ENCODE measurements around the gene ZBTB18. TPM values are rescaled to one million over a fixed set of nuclear protein-coding genes. Genes with fewer than 3 reads are reported as not detected.
A peak's percentile ranks its signal among the peaks of the same experiment; 100 is the strongest.

The ZBTB18 gene
- total and polyA plus RNA-seq, 8 donors = 13.8 to 23.5 (median 14.9) TPM

DNA sequence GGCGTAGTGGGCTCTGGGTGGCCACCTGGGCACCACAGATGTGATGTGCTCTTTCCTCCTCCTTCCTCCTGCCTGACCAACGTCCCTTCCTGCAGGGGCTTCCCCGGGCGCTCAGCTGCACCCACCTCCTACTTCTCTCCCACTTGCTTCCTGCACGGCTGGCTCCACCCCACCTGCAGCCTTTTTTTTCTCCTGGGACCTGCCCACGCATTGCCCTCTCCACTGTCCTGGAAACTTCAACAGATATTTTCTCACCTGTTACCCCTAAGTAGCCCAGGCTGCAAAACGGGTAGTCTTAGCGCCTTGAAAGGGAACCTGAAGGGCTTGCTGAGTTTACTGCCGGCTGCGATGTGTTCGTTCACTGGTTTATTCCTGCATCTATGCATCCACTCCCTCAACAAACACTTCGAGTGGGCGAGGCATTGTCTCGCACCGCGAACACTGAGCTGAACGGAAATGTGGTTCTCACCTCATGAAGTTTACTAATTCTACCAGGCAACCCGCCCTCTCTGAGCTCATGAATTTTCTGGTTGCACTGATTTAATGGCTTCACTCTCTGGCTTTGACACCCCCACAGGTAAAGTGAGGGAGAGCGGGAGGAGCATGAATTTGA is 23.6 kb downstream of the ZBTB18 start:
- no peaks in the 10 kb centered on the region for H3K4me1 ChIP-seq
- ATAC-seq = peak; percentile 66
- H3K36me3 ChIP-seq = no peaks in the 10 kb centered on the region
- no peak for TF ChIP-seq CTCF (IDR thresholded peaks at IDR 0.05)
- H3K9me3 ChIP-seq = no peaks in the 10 kb centered on the region
- DNase-seq = no peak
- H3K4me3 ChIP-seq = no peak overlapping the region
- peaks cover 0 to 32% of the 10 kb centered on the region in 2 donors for H3K27me3 ChIP-seq
- no peak overlapping the region for H3K27ac ChIP-seq
- intact Hi-C loops (cut with DNase I) = no loop called here

DNA sequence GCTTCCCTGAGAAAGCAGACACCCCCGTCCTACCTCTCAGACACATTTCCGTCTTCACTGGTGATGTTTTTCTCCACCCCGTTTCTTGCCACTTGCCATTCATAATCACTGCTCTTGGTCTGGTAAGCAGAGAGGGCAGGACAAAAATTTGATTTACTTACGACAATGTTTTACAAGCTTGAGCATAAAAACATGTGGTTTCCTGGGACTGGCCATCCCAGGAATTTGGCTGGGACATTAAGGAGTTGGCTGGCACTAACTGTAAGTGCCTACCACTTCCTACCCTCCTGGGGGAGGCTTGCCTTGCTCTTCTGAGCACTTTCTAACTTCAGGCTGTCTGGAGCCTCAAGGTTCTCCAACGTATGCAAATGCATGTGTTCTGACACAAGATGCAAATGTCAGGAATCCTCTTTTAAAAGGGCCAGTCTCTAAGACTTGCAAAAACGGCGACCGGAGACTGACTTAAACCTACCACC is 24.2 kb downstream of the ZBTB18 start:
- TF ChIP-seq CTCF (IDR thresholded peaks at IDR 0.05) = no peak

GRCh38 chr1:244076740-244077139 is 25.7 kb downstream of the ZBTB18 start:
- Histone ChIP-seq H3K4me3 (no peak overlapping the region), H3K27me3 (peaks cover 0 to 36% of the 10 kb centered on the region in 2 donors), H3K27ac (no peak overlapping the region), H3K36me3 (no peaks in the 10 kb centered on the region), H3K9me3 (no peaks in the 10 kb centered on the region), H3K4me1 (no peaks in the 10 kb centered on the region)
- no peak for TF ChIP-seq CTCF (IDR thresholded peaks at IDR 0.05)
- no peak for ATAC-seq
- no peak for DNase-seq
- intact Hi-C loops (cut with DNase I) = no loop called here

More for the DNA sequence above, 24.2 kb downstream of the ZBTB18 start:
- no peak overlapping the region for H3K4me3 ChIP-seq
- no peaks in the 10 kb centered on the region for H3K36me3 ChIP-seq
- H3K4me1 ChIP-seq = no peaks in the 10 kb centered on the region
- DNase-seq = no peak
- no peak overlapping the region for H3K27ac ChIP-seq
- H3K27me3 ChIP-seq = peaks cover 0 to 36% of the 10 kb centered on the region in 2 donors
- no peaks in the 10 kb centered on the region for H3K9me3 ChIP-seq
- intact Hi-C loops (cut with DNase I) = no loop called here
- peak; percentile 70 for ATAC-seq

DNA sequence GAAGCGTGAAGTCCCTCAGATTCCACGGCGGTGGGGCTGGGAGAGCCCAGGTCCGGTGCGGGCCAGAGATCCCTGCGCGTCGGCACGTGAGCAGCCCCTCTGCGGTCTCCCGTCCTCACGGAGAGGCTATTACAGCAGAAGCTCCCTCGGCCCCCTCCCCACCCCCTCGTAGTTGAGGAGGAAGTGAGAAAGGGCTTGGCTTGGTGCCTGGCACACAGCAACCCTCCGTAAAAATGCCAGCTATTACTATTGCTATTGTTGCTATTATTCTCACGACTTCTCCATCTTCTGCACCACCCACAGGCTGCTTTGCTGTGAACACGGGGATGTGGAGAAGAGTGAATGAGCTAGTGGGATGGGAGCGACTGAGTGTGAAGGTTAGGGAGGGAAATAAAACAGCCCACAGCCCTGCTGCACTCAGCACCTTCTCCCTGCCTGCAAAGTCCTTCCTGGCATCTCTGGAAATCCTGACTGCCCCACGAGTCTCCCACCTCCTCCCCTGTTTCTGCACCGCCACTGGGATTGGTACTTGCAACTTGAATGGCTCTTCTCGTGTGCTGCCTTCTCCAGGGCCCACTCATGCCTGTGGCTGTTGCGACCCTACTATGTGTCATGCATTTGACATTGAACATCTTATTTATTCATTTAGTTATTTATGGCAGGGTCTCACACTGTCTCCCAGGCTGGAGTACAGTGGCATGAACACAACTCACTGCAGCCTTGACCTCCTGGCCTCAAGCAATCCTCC is 26.6 kb downstream of the ZBTB18 start:
- Histone ChIP-seq H3K36me3 (no peaks in the 10 kb centered on the region), H3K4me1 (no peaks in the 10 kb centered on the region), H3K4me3 (no peak overlapping the region), H3K27me3 (peaks cover 0 to 43% of the 10 kb centered on the region in 2 donors), H3K27ac (no peak overlapping the region), H3K9me3 (no peaks in the 10 kb centered on the region)
- intact Hi-C loops (cut with DNase I) = no loop called here
- DNase-seq (no peak), ATAC-seq (no peak)
- TF ChIP-seq CTCF (IDR thresholded peaks at IDR 0.05) = no peak

DNA sequence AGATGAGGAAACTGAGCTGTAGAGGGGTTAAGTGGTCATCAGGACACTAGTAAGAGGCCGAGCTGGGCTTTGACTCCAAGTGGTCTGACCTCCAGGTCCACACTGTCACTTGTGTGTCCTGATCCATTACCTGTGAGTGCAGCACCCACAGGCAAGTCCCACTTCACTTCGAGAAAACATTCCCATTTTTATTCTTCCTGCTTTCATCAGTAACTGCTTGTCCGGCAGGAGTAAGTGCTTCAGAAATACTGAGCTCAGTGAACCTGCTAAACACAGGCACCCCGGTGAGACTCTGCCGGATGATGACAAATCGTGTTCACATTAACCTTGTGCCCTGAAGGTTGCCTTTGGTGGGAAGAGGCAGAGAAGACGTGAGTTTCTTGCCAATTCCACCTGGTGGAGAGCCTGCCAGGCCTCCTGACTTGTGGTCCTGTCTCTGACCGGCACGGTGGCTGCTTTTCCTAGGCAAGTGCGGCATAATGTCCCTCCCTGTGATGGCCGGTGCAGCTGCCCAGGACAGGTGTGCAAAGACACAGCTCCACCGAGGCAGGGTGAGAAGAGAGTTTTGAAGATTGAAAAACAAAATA is 29.4 kb downstream of the ZBTB18 start:
- Histone ChIP-seq H3K4me3 (no peak overlapping the region), H3K27ac (no peak overlapping the region), H3K4me1 (no peaks in the 10 kb centered on the region), H3K36me3 (no peaks in the 10 kb centered on the region), H3K9me3 (no peaks in the 10 kb centered on the region), H3K27me3 (peaks cover 0 to 29% of the 10 kb centered on the region in 2 donors)
- no peak for TF ChIP-seq CTCF (IDR thresholded peaks at IDR 0.05)
- DNase-seq (no peak), ATAC-seq (no peak)
- intact Hi-C loops (cut with DNase I) = no loop called here

Measured in left lung (tissue), 10 donors.